ENCODE measurements around the gene COL27A1. TPM values are rescaled to one million over a fixed set of nuclear protein-coding genes. Genes with fewer than 3 reads are reported as not detected.

The COL27A1 gene
- total and polyA plus RNA-seq, 2 experiments from 2014 or later = 44.6 to 47.0 TPM

GRCh38 chr9:114138552-114138971, 16.8 kb upstream of the COL27A1 start:
- H4K20me1 ChIP-seq (ENCODE audit: insufficient read depth, poor library complexity, severe bottlenecking) = no peaks in the 10 kb centered on the region
- H3K9me2 ChIP-seq (replicated peaks; ENCODE audit: insufficient read depth) = no peaks in the 10 kb centered on the region
- peak; percentile 55 for DNase-seq (ENCODE audit: low spot score)
- H3K4me1 ChIP-seq (ENCODE audit: insufficient read depth) = peaks cover 36% of the 10 kb centered on the region
- H2AFZ ChIP-seq = no peak overlapping the region
- no peaks in the 10 kb centered on the region for H3K27me3 ChIP-seq
- peak overlapping the region; percentile 20 for H3K27ac ChIP-seq
- no peak for TF ChIP-seq EZH2phosphoT487 (IDR thresholded peaks at IDR 0.05; ENCODE audit: low read depth, severe bottlenecking, unreplicated experiment)
- no peak for TF ChIP-seq EZH2 (IDR thresholded peaks at IDR 0.05; ENCODE audit: borderline replicate concordance)
- TF ChIP-seq CTCF (IDR thresholded peaks at IDR 0.05; ENCODE audit: poor library complexity) = no peak
- 70% methylated on average over 8 of the region's 8 CpGs for WGBS (ENCODE audit: low lambda C conversion rate, missing lambda C conversion rate)
- H3K4me2 ChIP-seq = no peak overlapping the region
- no peak overlapping the region for H3K4me3 ChIP-seq
- no peaks in the 10 kb centered on the region for H3K36me3 ChIP-seq (replicated peaks; ENCODE audit: insufficient read depth, low read depth)
- H3K79me2 ChIP-seq = no peaks in the 10 kb centered on the region
- H3K9me3 ChIP-seq (ENCODE audit: low read depth) = no peaks in the 10 kb centered on the region

GRCh38 chr9:114139071-114139470, 16.3 kb upstream of the COL27A1 start:
- Histone ChIP-seq H3K9me3 (ENCODE audit: low read depth) (no peaks in the 10 kb centered on the region), H3K9me2 (replicated peaks; ENCODE audit: insufficient read depth) (no peaks in the 10 kb centered on the region), H3K79me2 (no peaks in the 10 kb centered on the region), H3K4me3 (no peak overlapping the region), H3K4me1 (ENCODE audit: insufficient read depth) (peaks cover 36% of the 10 kb centered on the region), H2AFZ (no peak overlapping the region), H3K27me3 (no peaks in the 10 kb centered on the region), H3K36me3 (replicated peaks; ENCODE audit: insufficient read depth, low read depth) (no peaks in the 10 kb centered on the region), H3K27ac (peak overlapping the region; percentile 13), H4K20me1 (ENCODE audit: insufficient read depth, poor library complexity, severe bottlenecking) (no peaks in the 10 kb centered on the region), H3K4me2 (no peak overlapping the region)
- no peak for DNase-seq (ENCODE audit: low spot score)
- TF ChIP-seq EZH2phosphoT487 (IDR thresholded peaks at IDR 0.05; ENCODE audit: low read depth, severe bottlenecking, unreplicated experiment) (no peak), EZH2 (IDR thresholded peaks at IDR 0.05; ENCODE audit: borderline replicate concordance) (no peak), CTCF (IDR thresholded peaks at IDR 0.05; ENCODE audit: poor library complexity) (no peak)
- 35% methylated on average over 5 of the region's 5 CpGs for WGBS (ENCODE audit: low lambda C conversion rate, missing lambda C conversion rate)

GRCh38 chr9:114140401-114140800, 14.9 kb upstream of the COL27A1 start:
- H3K9me3 ChIP-seq (ENCODE audit: low read depth) = no peaks in the 10 kb centered on the region
- 78% methylated on average over 2 of the region's 2 CpGs for WGBS (ENCODE audit: low lambda C conversion rate, missing lambda C conversion rate)
- no peaks in the 10 kb centered on the region for H3K79me2 ChIP-seq
- no peak for TF ChIP-seq EZH2phosphoT487 (IDR thresholded peaks at IDR 0.05; ENCODE audit: low read depth, severe bottlenecking, unreplicated experiment)
- no peak for TF ChIP-seq CTCF (IDR thresholded peaks at IDR 0.05; ENCODE audit: poor library complexity)
- TF ChIP-seq EZH2 (IDR thresholded peaks at IDR 0.05; ENCODE audit: borderline replicate concordance) = no peak
- H3K36me3 ChIP-seq (replicated peaks; ENCODE audit: insufficient read depth, low read depth) = no peaks in the 10 kb centered on the region
- H4K20me1 ChIP-seq (ENCODE audit: insufficient read depth, poor library complexity, severe bottlenecking) = no peaks in the 10 kb centered on the region
- no peaks in the 10 kb centered on the region for H3K9me2 ChIP-seq (replicated peaks; ENCODE audit: insufficient read depth)
- no peaks in the 10 kb centered on the region for H3K27me3 ChIP-seq
- H2AFZ ChIP-seq = no peak overlapping the region
- H3K4me3 ChIP-seq = no peak overlapping the region
- no peak for DNase-seq (ENCODE audit: low spot score)
- H3K4me2 ChIP-seq = no peak overlapping the region
- H3K4me1 ChIP-seq (ENCODE audit: insufficient read depth) = peaks cover 36% of the 10 kb centered on the region
- H3K27ac ChIP-seq = no peak overlapping the region

GRCh38 chr9:114140850-114141249, 14.5 kb upstream of the COL27A1 start:
- Histone ChIP-seq H3K9me2 (replicated peaks; ENCODE audit: insufficient read depth) (no peaks in the 10 kb centered on the region), H3K27ac (no peak overlapping the region)
- no peak for TF ChIP-seq EZH2phosphoT487 (IDR thresholded peaks at IDR 0.05; ENCODE audit: low read depth, severe bottlenecking, unreplicated experiment)
- no peak for TF ChIP-seq EZH2 (IDR thresholded peaks at IDR 0.05; ENCODE audit: borderline replicate concordance)
- TF ChIP-seq CTCF (IDR thresholded peaks at IDR 0.05; ENCODE audit: poor library complexity) = no peak

More at GRCh38 chr9:114140850-114141249, 14.5 kb upstream of the COL27A1 start:
- Histone ChIP-seq H3K36me3 (replicated peaks; ENCODE audit: insufficient read depth, low read depth) (no peaks in the 10 kb centered on the region), H4K20me1 (ENCODE audit: insufficient read depth, poor library complexity, severe bottlenecking) (no peaks in the 10 kb centered on the region), H2AFZ (no peak overlapping the region), H3K4me1 (ENCODE audit: insufficient read depth) (peaks cover 36% of the 10 kb centered on the region), H3K9me3 (ENCODE audit: low read depth) (no peaks in the 10 kb centered on the region), H3K4me3 (no peak overlapping the region), H3K27me3 (no peaks in the 10 kb centered on the region), H3K4me2 (no peak overlapping the region), H3K79me2 (no peaks in the 10 kb centered on the region)
- DNase-seq (ENCODE audit: low spot score) = no peak
- 58% methylated on average over 4 of the region's 4 CpGs for WGBS (ENCODE audit: low lambda C conversion rate, missing lambda C conversion rate)
